DND-41 (cell line): ENCODE results near the gene TSHZ2.

Source experiments
- EZH2 ChIP-seq: IDR thresholded peaks from 3 replicates; pipeline ENCODE4 v1.6.1; 2012; ENCODE audit warnings: borderline replicate concordance, low read depth, mild to moderate bottlenecking, moderate library complexity, low read length, inconsistent platforms; ENCODE audit not compliant: severe bottlenecking
- TF ChIP-seq, protein P1 (sequence below): IDR thresholded peaks from 2 replicates; pipeline ENCODE4 v1.5.1; 2012; ENCODE audit warnings: borderline replicate concordance, low read length, moderate library complexity, mild to moderate bottlenecking; ENCODE audit not compliant: poor library complexity, severe bottlenecking; ENCODE audit errors: extremely low read depth

- TF ChIP-seq, protein P1, sequence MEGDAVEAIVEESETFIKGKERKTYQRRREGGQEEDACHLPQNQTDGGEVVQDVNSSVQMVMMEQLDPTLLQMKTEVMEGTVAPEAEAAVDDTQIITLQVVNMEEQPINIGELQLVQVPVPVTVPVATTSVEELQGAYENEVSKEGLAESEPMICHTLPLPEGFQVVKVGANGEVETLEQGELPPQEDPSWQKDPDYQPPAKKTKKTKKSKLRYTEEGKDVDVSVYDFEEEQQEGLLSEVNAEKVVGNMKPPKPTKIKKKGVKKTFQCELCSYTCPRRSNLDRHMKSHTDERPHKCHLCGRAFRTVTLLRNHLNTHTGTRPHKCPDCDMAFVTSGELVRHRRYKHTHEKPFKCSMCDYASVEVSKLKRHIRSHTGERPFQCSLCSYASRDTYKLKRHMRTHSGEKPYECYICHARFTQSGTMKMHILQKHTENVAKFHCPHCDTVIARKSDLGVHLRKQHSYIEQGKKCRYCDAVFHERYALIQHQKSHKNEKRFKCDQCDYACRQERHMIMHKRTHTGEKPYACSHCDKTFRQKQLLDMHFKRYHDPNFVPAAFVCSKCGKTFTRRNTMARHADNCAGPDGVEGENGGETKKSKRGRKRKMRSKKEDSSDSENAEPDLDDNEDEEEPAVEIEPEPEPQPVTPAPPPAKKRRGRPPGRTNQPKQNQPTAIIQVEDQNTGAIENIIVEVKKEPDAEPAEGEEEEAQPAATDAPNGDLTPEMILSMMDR, result no peak
- TF ChIP-seq EZH2, result no peak
Measured at GRCh38 chr20:53394433-53394832, 422.3 kb downstream of the TSHZ2 start.
